HG02623 (cell line): ENCODE data around the gene PCDH15.

Experiments
- ATAC-seq: cut with Tn5 transposase; IDR thresholded peaks from one replicate; pipeline ENCODE4 v1.9.1; 2021; ENCODE audit warnings: moderate library complexity; ENCODE audit not compliant: unreplicated experiment

Gene PCDH15

GRCh38 chr10:54137396-54137795 is 663.6 kb downstream of the PCDH15 start:
- no peak for ATAC-seq

GRCh38 chr10:54133203-54133602 is 667.8 kb downstream of the PCDH15 start:
- no peak for ATAC-seq

GRCh38 chr10:54131833-54132232 is 669.2 kb downstream of the PCDH15 start:
- no peak for ATAC-seq

GRCh38 chr10:54130394-54130793 is 670.6 kb downstream of the PCDH15 start:
- ATAC-seq = no peak

- ATAC-seq = no peak
These were observed 675.8 kb downstream of the PCDH15 start for GRCh38 chr10:54125098-54125747.

GRCh38 chr10:54124209-54124885 is 676.7 kb downstream of the PCDH15 start:
- no peak for ATAC-seq

- ATAC-seq = no peak
These were observed 680.2 kb downstream of the PCDH15 start for GRCh38 chr10:54120806-54121205.

- ATAC-seq = no peak
These were observed 692.1 kb downstream of the PCDH15 start for GRCh38 chr10:54108961-54109360.

DNA sequence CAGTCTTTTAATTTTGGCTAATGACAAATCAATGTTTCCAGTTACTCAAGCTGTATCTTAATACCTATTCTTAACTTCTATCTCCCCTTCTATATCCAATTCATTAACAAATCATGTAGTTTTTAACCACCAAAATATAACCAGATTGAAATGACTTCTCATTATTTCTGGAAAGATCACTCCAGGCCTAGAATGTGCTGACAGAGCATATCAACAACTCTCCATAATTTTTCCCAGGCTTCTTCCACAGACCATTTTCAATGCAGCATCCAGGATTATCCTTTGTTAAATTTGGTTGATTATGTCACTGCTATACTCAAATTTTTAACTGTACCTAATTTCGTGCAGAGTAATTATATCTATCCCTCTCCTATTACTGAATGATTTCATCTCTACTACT is 704.1 kb downstream of the PCDH15 start:
- ATAC-seq = no peak

- no peak for ATAC-seq
These were observed 706.7 kb downstream of the PCDH15 start for GRCh38 chr10:54094321-54094720.

GRCh38 chr10:54091237-54091636 is 709.8 kb downstream of the PCDH15 start:
- no peak for ATAC-seq

- ATAC-seq = no peak
These were observed 719.1 kb downstream of the PCDH15 start for GRCh38 chr10:54081950-54082349.

GRCh38 chr10:54067361-54067760 is 733.7 kb downstream of the PCDH15 start:
- no peak for ATAC-seq

DNA sequence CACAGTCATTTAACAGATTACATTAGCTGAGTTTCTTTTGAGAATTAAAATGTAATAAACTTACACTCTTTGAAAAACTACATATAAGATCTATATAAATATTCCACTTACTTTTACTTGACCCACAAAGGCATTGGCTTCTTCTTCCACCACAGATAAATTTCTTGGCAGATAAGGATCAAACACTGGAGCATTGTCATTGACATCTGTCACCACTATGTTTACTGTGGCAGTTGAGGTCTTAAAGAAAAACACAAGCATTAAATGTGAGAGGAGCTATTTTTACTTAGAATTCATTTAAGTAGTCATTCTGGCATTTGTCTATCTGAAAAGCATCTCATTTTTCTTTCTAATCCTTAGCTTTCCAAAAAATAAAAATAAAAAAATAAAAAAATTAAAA is 734.4 kb downstream of the PCDH15 start:
- no peak for ATAC-seq

DNA sequence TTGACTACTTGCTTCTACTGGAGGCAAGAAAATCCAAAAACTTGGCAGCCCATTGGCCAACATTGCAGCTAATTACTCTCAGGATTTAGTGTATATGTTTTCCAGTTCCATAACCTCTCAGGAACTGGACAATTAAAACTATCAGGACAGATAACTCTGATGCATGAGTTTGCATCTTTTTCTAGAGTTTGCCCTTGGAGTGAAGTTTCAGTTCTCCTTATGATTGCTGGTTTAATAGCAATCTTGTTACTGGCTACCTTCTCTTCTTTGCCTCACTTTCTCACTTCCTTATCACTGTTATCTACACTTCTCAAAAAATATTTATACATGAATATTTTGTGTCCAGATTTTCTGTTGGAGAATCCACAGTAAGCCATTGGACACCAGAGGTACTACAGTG is 735.9 kb downstream of the PCDH15 start:
- ATAC-seq = no peak

DNA sequence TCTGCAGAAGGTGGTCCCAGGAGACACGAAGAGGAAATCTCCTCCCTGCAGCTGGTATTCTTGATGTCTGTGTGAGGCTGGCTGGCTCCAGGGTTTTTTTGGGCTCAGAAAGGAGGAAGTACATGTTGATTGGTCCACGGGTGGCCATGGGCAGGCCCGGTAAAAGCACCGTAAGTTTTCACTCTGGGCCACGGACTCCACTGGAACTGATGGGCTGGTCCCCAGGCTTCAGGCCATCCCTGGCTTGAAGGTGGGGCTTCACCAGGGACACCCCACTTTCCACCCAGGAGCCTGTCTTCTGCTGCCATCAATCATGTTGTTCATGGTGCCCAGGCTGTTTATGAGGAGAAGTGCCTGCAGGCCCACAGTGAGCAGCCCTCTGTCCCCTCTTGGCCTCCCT is 736.8 kb downstream of the PCDH15 start:
- no peak for ATAC-seq

DNA sequence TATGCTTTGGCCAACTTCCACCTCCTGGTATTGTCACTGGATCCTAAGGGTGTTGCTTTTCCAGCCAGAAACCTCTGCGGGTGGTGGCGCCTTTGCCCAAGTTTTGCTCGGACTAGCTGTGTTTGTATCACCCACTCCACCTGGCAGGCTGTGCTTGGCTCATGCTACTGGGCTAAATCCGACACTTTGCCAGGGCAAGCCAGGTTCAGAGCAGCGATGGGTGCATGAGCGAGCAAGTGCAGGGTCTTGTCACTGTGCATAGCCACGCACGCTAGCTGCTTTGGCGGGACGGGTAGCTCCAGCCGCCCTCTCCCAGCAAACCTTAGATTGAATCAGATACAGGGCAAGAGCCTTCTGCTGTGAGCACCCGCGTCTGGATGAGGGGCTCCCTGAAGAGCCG is 737.5 kb downstream of the PCDH15 start:
- ATAC-seq = no peak

DNA sequence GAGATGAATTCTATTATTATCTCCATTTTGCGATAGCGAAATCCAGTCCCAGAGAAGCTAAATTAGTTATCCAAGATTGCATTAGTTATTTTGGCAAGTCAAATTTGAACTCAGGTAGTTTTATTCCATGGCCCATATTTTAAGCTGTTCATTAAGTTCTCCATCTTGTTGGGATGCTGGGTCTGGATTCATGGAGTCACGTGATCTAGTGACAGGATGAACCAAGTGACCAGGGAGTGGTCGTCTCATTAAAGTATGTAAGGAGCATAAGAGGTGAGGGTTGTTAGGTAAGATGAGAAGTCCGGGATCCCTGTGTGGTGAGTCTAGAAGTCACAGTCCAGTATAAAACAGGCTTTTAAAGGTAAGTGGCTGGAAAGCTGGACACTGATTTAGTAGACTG is 740.5 kb downstream of the PCDH15 start:
- no peak for ATAC-seq

GRCh38 chr10:54057357-54057756 is 743.7 kb downstream of the PCDH15 start:
- no peak for ATAC-seq

DNA sequence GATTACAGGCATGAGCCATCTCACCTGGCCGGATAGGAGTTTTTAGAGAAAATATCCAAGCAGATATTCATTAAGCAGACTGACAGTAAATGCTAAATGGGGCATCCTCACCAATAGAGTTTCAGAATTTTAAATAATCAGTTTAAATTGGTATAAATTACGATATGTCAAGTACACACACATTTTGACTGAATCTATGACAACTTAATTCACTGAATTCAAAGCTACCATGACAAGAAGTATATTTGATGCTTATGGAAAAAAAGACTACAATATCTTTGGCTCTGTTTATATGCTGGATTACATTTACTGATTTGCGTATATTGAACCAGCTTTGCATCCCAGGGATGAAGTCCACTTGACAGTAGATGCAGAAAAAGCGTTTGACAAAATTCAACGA is 774.7 kb downstream of the PCDH15 start:
- ATAC-seq = no peak

- no peak for ATAC-seq
These were observed 789.9 kb downstream of the PCDH15 start for GRCh38 chr10:54011117-54011516.

DNA sequence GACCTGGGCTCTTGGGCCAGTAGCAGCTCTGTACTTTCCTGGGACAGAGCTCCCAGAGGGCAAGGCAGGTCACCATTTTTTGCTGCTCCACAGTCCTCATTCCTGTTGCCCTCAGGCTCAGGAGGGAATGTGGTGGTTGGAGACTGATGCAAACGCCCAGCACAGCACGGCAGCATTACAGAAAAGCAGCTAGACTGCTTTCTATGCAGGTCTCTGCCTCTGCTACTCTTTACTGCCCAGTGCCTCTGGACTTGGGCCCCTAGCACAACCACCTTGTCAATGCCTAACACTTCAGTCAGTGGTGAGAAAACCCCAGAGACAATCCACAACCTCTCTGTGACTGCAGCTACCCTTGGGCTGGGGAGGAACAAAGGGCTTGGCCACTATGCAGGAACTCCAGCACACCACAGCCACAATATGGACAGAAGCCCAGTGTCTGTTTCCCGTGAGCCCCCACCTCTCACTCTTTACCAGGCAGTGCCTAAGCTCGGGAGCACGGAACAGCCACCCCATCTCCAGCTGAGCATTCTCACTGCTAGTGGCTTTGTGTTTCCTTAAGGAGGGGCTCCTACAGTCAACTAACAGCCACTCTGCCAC is 790.6 kb downstream of the PCDH15 start:
- ATAC-seq = no peak
